A549 (cell line): ENCODE results near the gene BICRAL.

Experiments used
- ATOH8 ChIP-seq: fragments of 250-450 bp; sonication (Bioruptor Pico); IDR thresholded peaks from 2 replicates; pipeline ENCODE4 v1.5.0; 2020; ENCODE audit warnings: low read depth, mild to moderate bottlenecking, moderate library complexity
- CTCF ChIP-seq: fragments of >200 bp; sonication (Bioruptor Twin); formaldehyde crosslinking; IDR thresholded peaks from 3 replicates; pipeline ENCODE4 v1.5.1; 2016
- ELK1 ChIP-seq: fragments of 150-350 bp; IDR thresholded peaks from 2 replicates; pipeline ENCODE4 v1.6.1; 2014; ENCODE audit warnings: low read depth, mild to moderate bottlenecking, low read length
- EP300 ChIP-seq, 2 experiments: fragments of >200 bp; sonication (Bioruptor Twin); formaldehyde crosslinking; IDR thresholded peaks; 2 replicates in 1 of 2; 3 replicates in 1 of 2; pipeline ENCODE4 v1.6.1; 2016 to 2017
- MAFK ChIP-seq: fragments of 450-650 bp; IDR thresholded peaks from 2 replicates; pipeline ENCODE4 v1.6.1; 2014; ENCODE audit not compliant: partially characterized antibody
- MAZ ChIP-seq: fragments of 150-350 bp; IDR thresholded peaks from 2 replicates; pipeline ENCODE4 v1.6.1; 2014; ENCODE audit warnings: antibody characterized with exemption, low read depth, low read length, borderline replicate concordance
- MYC ChIP-seq: IDR thresholded peaks from 2 replicates; pipeline ENCODE4 v1.6.1; 2012; ENCODE audit warnings: mild to moderate bottlenecking, inconsistent platforms, low read length, improper control_type of control experiment, borderline replicate concordance
- POLR2A ChIP-seq: IDR thresholded peaks from 2 replicates; pipeline ENCODE4 v1.6.1; 2012; ENCODE audit warnings: mild to moderate bottlenecking, low read length
- RCOR1 ChIP-seq: fragments of 150-350 bp; IDR thresholded peaks from 2 replicates; pipeline ENCODE4 v1.6.1; 2014; ENCODE audit warnings: antibody characterized with exemption, low read length, low read depth
- RFX5 ChIP-seq: fragments of 450-650 bp; IDR thresholded peaks from 2 replicates; pipeline ENCODE4 v1.7.1; 2014; ENCODE audit warnings: antibody characterized with exemption, mild to moderate bottlenecking, moderate library complexity
- TP53 ChIP-seq: fragments of 250-450 bp; sonication (Bioruptor Pico); IDR thresholded peaks from 2 replicates; pipeline ENCODE4 v1.5.0; 2021; ENCODE audit warnings: mild to moderate bottlenecking, moderate library complexity

- TF ChIP-seq CTCF (no peak), MAZ (no peak), ATOH8 (CRISPR knock-in tag) (no peak), RCOR1 (no peak), MAFK (no peak), TP53 (CRISPR knock-in tag) (no peak), ELK1 (no peak), MYC (no peak), RFX5 (no peak), POLR2A (no peak), EP300 (IDR thresholded peaks at IDR 0.05) (no peak)
Measured at GRCh38 chr6:42846505-42846904, 64.7 kb downstream of the BICRAL start.
